ENCODE data around the gene NDE1. TPM values are rescaled to one million over a fixed set of nuclear protein-coding genes. Genes with fewer than 3 reads are reported as not detected.
A peak's percentile ranks its signal among the peaks of the same experiment; 100 is the strongest.

The NDE1 gene
- total RNA-seq, 1 donor from 2014 or later, result 41.0 TPM

GRCh38 chr16:15658149-15658548, 8.1 kb downstream of the NDE1 start:
- TF ChIP-seq CTCF (IDR thresholded peaks at IDR 0.05), result no peak

GRCh38 chr16:15658556-15658955, 8.5 kb downstream of the NDE1 start:
- peaks cover 11% of the 10 kb centered on the region for H3K36me3 Mint-ChIP-seq (ENCODE audit: unreplicated experiment)
- no peaks in the 10 kb centered on the region for H3K27me3 Mint-ChIP-seq (ENCODE audit: unreplicated experiment)
- DNase-seq (ENCODE audit: extremely low spot score, unreplicated experiment), result no peak
- H3K4me1 Mint-ChIP-seq (ENCODE audit: unreplicated experiment), result peaks cover 9% of the 10 kb centered on the region
- H3K4me3 Mint-ChIP-seq (ENCODE audit: unreplicated experiment), result no peak overlapping the region
- peak overlapping the region; percentile 44 for H3K27ac Mint-ChIP-seq (ENCODE audit: unreplicated experiment)
- no peaks in the 10 kb centered on the region for H3K9me3 Mint-ChIP-seq (ENCODE audit: unreplicated experiment)
- no peak for TF ChIP-seq CTCF (IDR thresholded peaks at IDR 0.05)

More at GRCh38 chr16:15658149-15658548, 8.1 kb downstream of the NDE1 start:
- Mint-ChIP-seq H3K9me3 (ENCODE audit: unreplicated experiment) (no peaks in the 10 kb centered on the region), H3K36me3 (ENCODE audit: unreplicated experiment) (peaks cover 9% of the 10 kb centered on the region), H3K4me3 (ENCODE audit: unreplicated experiment) (no peak overlapping the region), H3K27me3 (ENCODE audit: unreplicated experiment) (no peaks in the 10 kb centered on the region), H3K27ac (ENCODE audit: unreplicated experiment) (peak overlapping the region; percentile 44), H3K4me1 (ENCODE audit: unreplicated experiment) (peaks cover 13% of the 10 kb centered on the region)
- no peak for DNase-seq (ENCODE audit: extremely low spot score, unreplicated experiment)

GRCh38 chr16:15660203-15660601, 10.2 kb downstream of the NDE1 start:
- no peak overlapping the region for H3K4me3 Mint-ChIP-seq (ENCODE audit: unreplicated experiment)
- peaks cover 11% of the 10 kb centered on the region for H3K36me3 Mint-ChIP-seq (ENCODE audit: unreplicated experiment)
- no peak for TF ChIP-seq CTCF (IDR thresholded peaks at IDR 0.05)
- DNase-seq (ENCODE audit: extremely low spot score, unreplicated experiment), result no peak
- peak overlapping the region; percentile 1 for H3K27ac Mint-ChIP-seq (ENCODE audit: unreplicated experiment)
- H3K27me3 Mint-ChIP-seq (ENCODE audit: unreplicated experiment), result no peaks in the 10 kb centered on the region
- H3K4me1 Mint-ChIP-seq (ENCODE audit: unreplicated experiment), result peaks cover 5% of the 10 kb centered on the region
- H3K9me3 Mint-ChIP-seq (ENCODE audit: unreplicated experiment), result no peaks in the 10 kb centered on the region

GRCh38 chr16:15665107-15665506, 15.1 kb downstream of the NDE1 start:
- Mint-ChIP-seq H3K4me3 (ENCODE audit: unreplicated experiment) (no peak overlapping the region), H3K36me3 (ENCODE audit: unreplicated experiment) (peaks cover 20% of the 10 kb centered on the region), H3K27me3 (ENCODE audit: unreplicated experiment) (no peaks in the 10 kb centered on the region), H3K9me3 (ENCODE audit: unreplicated experiment) (no peaks in the 10 kb centered on the region), H3K4me1 (ENCODE audit: unreplicated experiment) (peaks cover 5% of the 10 kb centered on the region), H3K27ac (ENCODE audit: unreplicated experiment) (no peak overlapping the region)
- no peak for DNase-seq (ENCODE audit: extremely low spot score, unreplicated experiment)
- TF ChIP-seq CTCF (IDR thresholded peaks at IDR 0.05), result no peak

- H3K4me3 Mint-ChIP-seq (ENCODE audit: unreplicated experiment), result no peak overlapping the region
- no peaks in the 10 kb centered on the region for H3K27me3 Mint-ChIP-seq (ENCODE audit: unreplicated experiment)
- TF ChIP-seq CTCF (IDR thresholded peaks at IDR 0.05), result no peak
- no peaks in the 10 kb centered on the region for H3K9me3 Mint-ChIP-seq (ENCODE audit: unreplicated experiment)
- H3K4me1 Mint-ChIP-seq (ENCODE audit: unreplicated experiment), result peaks cover 4% of the 10 kb centered on the region
- H3K36me3 Mint-ChIP-seq (ENCODE audit: unreplicated experiment), result peaks cover 18% of the 10 kb centered on the region
- H3K27ac Mint-ChIP-seq (ENCODE audit: unreplicated experiment), result no peak overlapping the region
- no peak for DNase-seq (ENCODE audit: extremely low spot score, unreplicated experiment)
Measured at GRCh38 chr16:15667091-15667742, 17.2 kb downstream of the NDE1 start.
